H1 (cell line): ENCODE results near the gene DIPK1B. TPM values are rescaled to one million over a fixed set of nuclear protein-coding genes. Genes with fewer than 3 reads are reported as not detected.
"Not testable (repeated sequence)": the region's sequence is repeated elsewhere in the genome, so short reads cannot be mapped to it uniquely, and the experiment has no call there.

Experiments
- CTCF ChIA-PET: fragments of 300-600 bp; sonication (Branson Sonifier 250); formaldehyde crosslinking; loops from one replicate; lab custom pipeline; 2021; ENCODE audit not compliant: partially characterized antibody; lab: Charles Lee
- POLR2A ChIA-PET: fragments of 300-600 bp; sonication (Branson Sonifier 250); formaldehyde crosslinking; loops from one replicate; lab custom pipeline; 2021; ENCODE audit warnings: inconsistent platforms; ENCODE audit not compliant: partially characterized antibody; lab: Charles Lee
- DNase-seq, 2 experiments: peaks; one replicate each; pipeline versions ENCODE4 v3.0.0 to v3.0.0-alpha.2; 2010 to 2022; ENCODE audit warnings: low spot score in 2 of 2, low read depth in 1 of 2, mixed read lengths in 1 of 2
- FAIRE-seq: peaks from 2 replicates; lab custom pipeline; 2011; peaks lifted over from hg19 to GRCh38; lab: Jason Lieb, UNC
- H2AFZ ChIP-seq: 2 replicates; pipeline ENCODE4 v1.8.1; 2012; ENCODE audit warnings: low read length, inconsistent platforms
- H2AK5ac ChIP-seq: 2 replicates; pipeline ENCODE4 v1.6.1; 2013; ENCODE audit warnings: low read depth, low read length
- H2BK120ac ChIP-seq: replicated peaks from 2 replicates; pipeline ENCODE3; 2013; ENCODE audit warnings: low read depth, low read length, inconsistent platforms
- H2BK12ac ChIP-seq: 2 replicates; pipeline ENCODE4 v1.6.1; 2013; ENCODE audit warnings: low read depth, low read length
- H2BK15ac ChIP-seq: 2 replicates; pipeline ENCODE4 v1.6.1; 2013; ENCODE audit warnings: low read length
- H2BK20ac ChIP-seq: 2 replicates; pipeline ENCODE4 v1.6.1; 2013; ENCODE audit warnings: low read length
- H2BK5ac ChIP-seq: 2 replicates; pipeline ENCODE4 v1.6.1; 2013; ENCODE audit warnings: low read depth, low read length
- H3K14ac ChIP-seq: 2 replicates; pipeline ENCODE4 v1.6.1; 2013; ENCODE audit warnings: inconsistent platforms; ENCODE audit not compliant: insufficient read length
- H3K18ac ChIP-seq: 2 replicates; pipeline ENCODE4 v1.6.1; 2013; ENCODE audit warnings: low read length; ENCODE audit errors: extremely low read depth
- H3K23ac ChIP-seq: 2 replicates; pipeline ENCODE4 v1.6.1; 2013; ENCODE audit warnings: inconsistent platforms; ENCODE audit not compliant: insufficient read length
- H3K23me2 ChIP-seq: 2 replicates; pipeline ENCODE4 v1.6.1; 2013; ENCODE audit warnings: low read depth, low read length
- H3K27ac ChIP-seq: 2 replicates; pipeline ENCODE4 v1.6.1; 2011; ENCODE audit warnings: low read depth, low read length, inconsistent platforms
- H3K27me3 ChIP-seq, 4 experiments: replicated peaks in 1 of 4; 1 replicate in 1 of 4; 2 replicates in 3 of 4; pipeline versions ENCODE4 v1.6.1 to v1.8.1; 2011 to 2013; ENCODE audit warnings: low read length in 3 of 4, mild to moderate bottlenecking in 3 of 4, inconsistent platforms in 2 of 4, mixed read lengths in 2 of 4, moderate library complexity in 1 of 4; ENCODE audit not compliant: control insufficient read depth in 3 of 4, insufficient read depth in 3 of 4; ENCODE audit errors: extremely low read depth in 1 of 4
- H3K36me3 ChIP-seq, 4 experiments: 2 replicates each; pipeline versions ENCODE4 v1.6.1 to v1.8.1; 2011 to 2013; ENCODE audit warnings: mild to moderate bottlenecking in 4 of 4, low read length in 3 of 4, moderate library complexity in 2 of 4, control low read depth in 1 of 4, inconsistent platforms in 1 of 4; ENCODE audit not compliant: insufficient read depth in 4 of 4, control insufficient read depth in 2 of 4
- H3K4ac ChIP-seq: replicated peaks from 2 replicates; pipeline ENCODE3; 2013; ENCODE audit warnings: low read length, low read depth, mixed read lengths, inconsistent platforms; ENCODE audit not compliant: insufficient read length
- H3K4me1 ChIP-seq, 4 experiments: replicated peaks in 1 of 4; 1 replicate in 1 of 4; 2 replicates in 3 of 4; pipeline versions ENCODE4 v1.6.1 to v1.8.1; 2011 to 2013; ENCODE audit warnings: low read length in 3 of 4, inconsistent platforms in 2 of 4, mixed read lengths in 1 of 4; ENCODE audit not compliant: insufficient read depth in 4 of 4, control insufficient read depth in 3 of 4
- H3K4me2 ChIP-seq, 2 experiments: 2 replicates each; pipeline versions ENCODE4 v1.6.1 to v1.8.1; 2011 to 2013; ENCODE audit warnings: low read depth in 2 of 2, low read length in 2 of 2, control low read depth in 1 of 2, inconsistent platforms in 1 of 2, mild to moderate bottlenecking in 1 of 2; ENCODE audit not compliant: insufficient read depth in 1 of 2
- H3K4me3 ChIP-seq, 4 experiments: fragments of 200-600, 300-600 bp in 1 of 4; sonication (generic), shearing (Covaris generic), sonication (Bioruptor Twin) in 1 of 4; 2 replicates each; pipeline versions ENCODE4 v1.5.1 to v1.8.1; 2011 to 2016; ENCODE audit warnings: low read length in 4 of 4, low read depth in 3 of 4, control low read depth in 2 of 4, inconsistent platforms in 2 of 4, mild to moderate bottlenecking in 2 of 4, mixed read lengths in 1 of 4, moderate library complexity in 1 of 4; ENCODE audit not compliant: insufficient read depth in 2 of 4; ENCODE audit errors: extremely low read depth in 1 of 4
- H3K56ac ChIP-seq: replicated peaks from 2 replicates; pipeline ENCODE3; 2013; ENCODE audit warnings: low read depth, mild to moderate bottlenecking, mixed read lengths, low read length, inconsistent platforms; ENCODE audit not compliant: insufficient read length
- H3K79me1 ChIP-seq: 2 replicates; pipeline ENCODE4 v1.6.1; 2013; ENCODE audit warnings: low read depth, low read length, control low read depth
- H3K79me2 ChIP-seq, 2 experiments: 2 replicates each; pipeline versions ENCODE4 v1.6.1 to v1.8.1; 2012 to 2013; ENCODE audit warnings: low read length in 2 of 2, mild to moderate bottlenecking in 2 of 2, inconsistent platforms in 1 of 2; ENCODE audit not compliant: insufficient read depth in 2 of 2, control insufficient read depth in 1 of 2
- H3K9ac ChIP-seq, 4 experiments: replicated peaks in 1 of 4; 1 replicate in 1 of 4; 2 replicates in 3 of 4; pipeline versions ENCODE4 v1.6.1 to v1.8.1; 2011 to 2013; ENCODE audit warnings: low read depth in 3 of 4, low read length in 3 of 4, control low read depth in 2 of 4, mild to moderate bottlenecking in 2 of 4, moderate library complexity in 2 of 4, inconsistent platforms in 1 of 4; ENCODE audit errors: extremely low read depth in 1 of 4
- H3K9me3 ChIP-seq, 2 experiments: 2 replicates each; pipeline versions ENCODE4 v1.6.1 to v1.8.1; 2012 to 2013; ENCODE audit warnings: mild to moderate bottlenecking in 2 of 2, moderate library complexity in 2 of 2, control low read depth in 1 of 2, inconsistent platforms in 1 of 2, low read depth in 1 of 2, low read length in 1 of 2, mixed read lengths in 1 of 2; ENCODE audit not compliant: insufficient read depth in 2 of 2
- H4K20me1 ChIP-seq, 2 experiments: replicated peaks in 1 of 2; 2 replicates each; pipeline versions ENCODE3 to v1.8.1; 2011 to 2013; ENCODE audit warnings: inconsistent platforms in 2 of 2, low read length in 2 of 2, mild to moderate bottlenecking in 1 of 2; ENCODE audit not compliant: insufficient read depth in 2 of 2, control insufficient read depth in 1 of 2
- H4K5ac ChIP-seq: 2 replicates; pipeline ENCODE4 v1.6.1; 2013; ENCODE audit warnings: low read length, low read depth, mixed read lengths, inconsistent platforms; ENCODE audit not compliant: insufficient read length
- H4K8ac ChIP-seq: 2 replicates; pipeline ENCODE4 v1.8.0; 2013; ENCODE audit warnings: mild to moderate bottlenecking, moderate library complexity, low read length, inconsistent platforms; ENCODE audit not compliant: insufficient read depth; ENCODE audit errors: extremely low read depth
- H4K91ac ChIP-seq: replicated peaks from 2 replicates; pipeline ENCODE3; 2013; ENCODE audit warnings: low read length, mixed read lengths, inconsistent platforms; ENCODE audit not compliant: insufficient read length
- CREB1 ChIP-seq: IDR thresholded peaks from 2 replicates; pipeline ENCODE4 v1.6.1; 2012; ENCODE audit warnings: inconsistent platforms
- CTCF ChIP-seq, 3 experiments: IDR thresholded peaks; 1 replicate in 2 of 3; 2 replicates in 1 of 3; pipeline versions ENCODE4 v1.5.1 to v1.6.1; 2011; ENCODE audit warnings: low read length in 3 of 3, mild to moderate bottlenecking in 3 of 3, inconsistent platforms in 2 of 3, low read depth in 1 of 3, moderate library complexity in 1 of 3; ENCODE audit not compliant: insufficient read depth in 1 of 3; ENCODE audit errors: control extremely low read depth in 1 of 3
- RAD21 ChIP-seq, 2 experiments: IDR thresholded peaks in 1 of 2; conservative IDR thresholded peaks in 1 of 2; 2 replicates each; pipeline ENCODE4 v1.6.1; 2011; ENCODE audit warnings: low read depth in 2 of 2, low read length in 2 of 2, improper control_type of control experiment in 1 of 2, inconsistent platforms in 1 of 2, mild to moderate bottlenecking in 1 of 2, moderate library complexity in 1 of 2
- TCF12 ChIP-seq: IDR thresholded peaks from 2 replicates; pipeline ENCODE4 v1.6.1; 2011; ENCODE audit warnings: low read depth, mild to moderate bottlenecking, low read length
- WGBS, 2 experiments: shearing (Covaris generic) in 1 of 2; methylation state at CpG; one replicate each; pipeline versions ENCODE4 v1.1.6 to v1.1.7; 2013 to 2015; ENCODE audit warnings: low lambda C conversion rate in 2 of 2, mixed read lengths in 2 of 2, inconsistent platforms in 1 of 2, low coverage in 1 of 2, missing lambda C conversion rate in 1 of 2; ENCODE audit not compliant: insufficient replicate concordance in 2 of 2, insufficient coverage in 1 of 2, insufficient read length in 1 of 2; ENCODE audit errors: extremely low coverage in 1 of 2, missing lambda C conversion rate in 1 of 2; 5-methylcytosine and 5-hydroxymethylcytosine counted together
- polyA plus RNA-seq, 7 experiments: library from polyadenylated mRNA; depleted of rRNA in 3 of 7; stranded (reverse) in 5 of 7; unstranded in 2 of 7; fragments of >200 nt in 5 of 7; fragments of 200-250 nt in 2 of 7; gene quantifications; 1 replicate in 5 of 7; 2 replicates in 1 of 7; 4 replicates in 1 of 7; pipeline versions ENCODE4 v1.2.1 to v1.2.3, GENCODE V29; 2011 to 2013; ENCODE audit warnings: missing spikeins in 2 of 7, mixed read lengths in 2 of 7
- total RNA-seq: library from RNA; stranded (reverse); fragmentation: NEBNext Ultra II Directional; extraction: Animal tissue kit (Norgen Biotek cat#: 25700); gene quantifications from 2 replicates; pipeline ENCODE4 v1.2.1, GENCODE V29; 2021

Gene DIPK1B
- total and polyA plus RNA-seq, 2 of the 8 experiments (the other 6 are each of a cell fraction or from before 2014, with no cell fraction given) = 32.3 to 64.8 TPM

GRCh38 chr9:136766410-136767120, 54.2 kb downstream of the DIPK1B start:
- H2BK5ac ChIP-seq, H4K5ac ChIP-seq, H3K79me2 ChIP-seq, H3K27ac ChIP-seq, H2BK15ac ChIP-seq, H3K9me3 ChIP-seq, H4K91ac ChIP-seq, H3K27me3 ChIP-seq, H3K9ac ChIP-seq, H3K4ac ChIP-seq, FAIRE-seq, H2BK120ac ChIP-seq, DNase-seq, H3K79me1 ChIP-seq, H2AFZ ChIP-seq, H2BK12ac ChIP-seq, H3K4me3 ChIP-seq, H2BK20ac ChIP-seq, H4K20me1 ChIP-seq, H3K23ac ChIP-seq, H3K4me2 ChIP-seq, H3K36me3 ChIP-seq, H3K14ac ChIP-seq, H4K8ac ChIP-seq, H3K23me2 ChIP-seq, H3K56ac ChIP-seq, H2AK5ac ChIP-seq, H3K18ac ChIP-seq: not testable (repeated sequence)
- ChIA-PET CTCF (interaction anchor here (0.9 to 9.6 kb wide), 12 partner anchors 8 to 207 kb away, joined by 3 to 88 read pairs (median 4); partner anchors contain the start of genes AJM1, CCDC183, LCN10 and LCN8), POLR2A (interaction anchor here (1.0 kb wide), 1 partner anchor 38 kb away, joined by 3 read pairs; no protein-coding TSS in a partner anchor)
- 0 out of 2 replicates have a peak, but pooled peaks have one; percentile 8 for TF ChIP-seq TCF12
- peak; percentile 50; the same call in 1 of the 2 replicates for TF ChIP-seq CREB1
- TF ChIP-seq CTCF (IDR thresholded peaks at IDR 0.05; ENCODE audit: control extremely low read depth in 1 of 3, insufficient read depth in 1 of 3, low read depth in 1 of 3, low read length in 3 of 3) = peak in 2 of 3 experiments; percentile 27 to 51; a peak in 2 of 4 replicates
- peak; percentile 18 to 37 for TF ChIP-seq RAD21 (IDR thresholded peaks at IDR 0.05 in 1 of 2, conservative IDR thresholded peaks at IDR 0.05 in 1 of 2; ENCODE audit: low read depth in 2 of 2, low read length in 2 of 2)
- WGBS, 2 experiments = 75% methylated on average over 18 of the region's 18 CpGs; no CpG with 5 or more reads in 1 of the 2 experiments
- H3K4me1 ChIP-seq = peaks cover 0 to 12% (median 6%) of the 10 kb centered on the region in 4 experiments; a peak in 4 of 7 replicates
